A549 (cell line): ENCODE results near the gene DTD2.

Experiments
- BCL3 ChIP-seq: fragments of >200 bp; sonication (Bioruptor Twin); formaldehyde crosslinking; IDR thresholded peaks from 3 replicates; pipeline ENCODE4 v1.6.1; 2016
- CTCF ChIP-seq: fragments of >200 bp; sonication (Bioruptor Twin); formaldehyde crosslinking; IDR thresholded peaks from 3 replicates; pipeline ENCODE4 v1.5.1; 2016
- FOSL2 ChIP-seq, 2 experiments: fragments of 450-650 bp in 1 of 2; fragments of >200 bp in 1 of 2; sonication (Bioruptor Twin) in 1 of 2; formaldehyde crosslinking; IDR thresholded peaks; 2 replicates each; pipeline versions ENCODE4 v1.5.0 to v1.6.1; 2016 to 2020; ENCODE audit warnings: mild to moderate bottlenecking in 1 of 2, moderate library complexity in 1 of 2

GRCh38 chr14:31480156-31480555 lies 22.9 kb upstream of the DTD2 start:
- TF ChIP-seq FOSL2 (IDR thresholded peaks at IDR 0.05) (no peak), FOSL2 (CRISPR knock-in tag; IDR thresholded peaks at IDR 0.05) (no peak), CTCF (no peak), BCL3 (no peak)
